ENCODE data around the gene SETSIP. TPM values are rescaled to one million over a fixed set of nuclear protein-coding genes. Genes with fewer than 3 reads are reported as not detected.
"Not testable (repeated sequence)": the region's sequence is repeated elsewhere in the genome, so short reads cannot be mapped to it uniquely, and the experiment has no call there.

SETSIP gene
- total RNA-seq, 1 experiment from 2014 or later, result not detected

DNA sequence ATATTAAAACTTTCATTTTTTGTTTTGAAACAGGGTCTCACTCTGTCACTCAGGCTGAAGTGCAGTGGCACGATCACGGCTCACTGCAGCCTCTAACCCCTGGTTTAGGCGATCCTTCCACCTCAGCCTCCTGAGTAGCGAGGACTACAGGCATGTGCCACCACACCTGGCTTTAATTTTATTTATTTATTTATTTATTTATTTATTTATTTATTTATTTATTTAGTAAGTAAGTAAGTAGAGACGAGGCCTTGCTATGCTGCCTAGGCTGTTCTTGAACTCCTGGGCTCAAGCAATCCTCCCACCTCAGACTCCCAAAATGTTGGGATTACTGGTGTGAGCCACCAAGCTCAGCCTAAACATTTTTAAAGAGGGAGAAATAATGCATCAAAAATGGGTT lies 1.2 kb upstream of the SETSIP start:
- Histone ChIP-seq H3K9me3 (no peaks in the 10 kb centered on the region), H3K36me3 (ENCODE audit: control insufficient read depth, insufficient read depth, low read length) (no peaks in the 10 kb centered on the region), H3K4me1 (no peaks in the 10 kb centered on the region), H3K27me3 (replicated peaks; ENCODE audit: control insufficient read depth, insufficient read depth, low read length) (no peaks in the 10 kb centered on the region), H3K4me3 (ENCODE audit: low read depth, low read length) (no peak overlapping the region)
- Mint-ChIP-seq H3K36me3 (ENCODE audit: insufficient read depth, unreplicated experiment) (no peaks in the 10 kb centered on the region), H3K9me3 (ENCODE audit: unreplicated experiment) (no peaks in the 10 kb centered on the region), H3K4me3 (ENCODE audit: unreplicated experiment) (no peak overlapping the region), H3K27ac (ENCODE audit: unreplicated experiment) (no peak overlapping the region), H3K4me1 (ENCODE audit: low read depth, unreplicated experiment) (no peaks in the 10 kb centered on the region), H3K27me3 (ENCODE audit: insufficient read depth, unreplicated experiment) (peaks cover 6% of the 10 kb centered on the region)
- POLR2A ChIA-PET, result no interaction called here
- CTCF ChIA-PET, result no interaction called here
- no peak for DNase-seq
- intact Hi-C loops (cut with micrococcal nuclease; ENCODE audit: unreplicated experiment), result no loop called here
- TF ChIP-seq, protein P1, sequence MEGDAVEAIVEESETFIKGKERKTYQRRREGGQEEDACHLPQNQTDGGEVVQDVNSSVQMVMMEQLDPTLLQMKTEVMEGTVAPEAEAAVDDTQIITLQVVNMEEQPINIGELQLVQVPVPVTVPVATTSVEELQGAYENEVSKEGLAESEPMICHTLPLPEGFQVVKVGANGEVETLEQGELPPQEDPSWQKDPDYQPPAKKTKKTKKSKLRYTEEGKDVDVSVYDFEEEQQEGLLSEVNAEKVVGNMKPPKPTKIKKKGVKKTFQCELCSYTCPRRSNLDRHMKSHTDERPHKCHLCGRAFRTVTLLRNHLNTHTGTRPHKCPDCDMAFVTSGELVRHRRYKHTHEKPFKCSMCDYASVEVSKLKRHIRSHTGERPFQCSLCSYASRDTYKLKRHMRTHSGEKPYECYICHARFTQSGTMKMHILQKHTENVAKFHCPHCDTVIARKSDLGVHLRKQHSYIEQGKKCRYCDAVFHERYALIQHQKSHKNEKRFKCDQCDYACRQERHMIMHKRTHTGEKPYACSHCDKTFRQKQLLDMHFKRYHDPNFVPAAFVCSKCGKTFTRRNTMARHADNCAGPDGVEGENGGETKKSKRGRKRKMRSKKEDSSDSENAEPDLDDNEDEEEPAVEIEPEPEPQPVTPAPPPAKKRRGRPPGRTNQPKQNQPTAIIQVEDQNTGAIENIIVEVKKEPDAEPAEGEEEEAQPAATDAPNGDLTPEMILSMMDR (IDR thresholded peaks at IDR 0.05; ENCODE audit: insufficient read depth in 1 of 2, low read depth in 1 of 2, low read length in 1 of 2, severe bottlenecking in 1 of 2, unreplicated experiment in 1 of 2), result no peak
- no TSS peak for BruUV-seq (replicated peaks)

- H3K27ac Mint-ChIP-seq (ENCODE audit: unreplicated experiment); DNase-seq; H3K4me3 Mint-ChIP-seq (ENCODE audit: unreplicated experiment); CTCF ChIA-PET; H3K36me3 ChIP-seq (ENCODE audit: control insufficient read depth, insufficient read depth, low read length); H3K4me1 Mint-ChIP-seq (ENCODE audit: low read depth, unreplicated experiment); H3K4me3 ChIP-seq (ENCODE audit: low read depth, low read length); H3K9me3 Mint-ChIP-seq (ENCODE audit: unreplicated experiment); H3K27me3 ChIP-seq (replicated peaks; ENCODE audit: control insufficient read depth, insufficient read depth, low read length); intact Hi-C loops (cut with micrococcal nuclease; ENCODE audit: unreplicated experiment); POLR2A ChIA-PET; H3K9me3 ChIP-seq; H3K27me3 Mint-ChIP-seq (ENCODE audit: insufficient read depth, unreplicated experiment); H3K36me3 Mint-ChIP-seq (ENCODE audit: insufficient read depth, unreplicated experiment); H3K4me1 ChIP-seq; BruUV-seq (replicated peaks): not testable (repeated sequence)
Measured at GRCh38 chr1:92074446-92074845, 765 bp downstream of the SETSIP start.

DNA sequence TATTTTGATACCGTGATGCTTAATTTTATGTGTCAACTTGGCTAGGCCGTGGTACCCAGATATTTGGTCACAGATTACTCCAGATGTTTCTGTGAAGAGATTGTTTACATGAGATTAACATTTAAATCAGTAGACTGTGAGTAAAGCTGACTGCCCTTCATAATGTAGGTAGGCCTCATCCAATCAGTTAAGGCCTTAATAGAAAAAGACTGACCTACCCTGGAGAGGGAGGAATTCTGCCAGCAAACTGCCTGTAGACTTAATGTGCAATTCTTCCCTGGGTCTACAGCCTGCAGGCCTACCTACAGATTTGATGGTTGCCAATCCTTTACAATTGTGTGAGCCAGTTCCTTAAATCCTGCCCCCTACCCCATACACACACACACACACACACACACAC lies 4.3 kb downstream of the SETSIP start:
- H3K27ac Mint-ChIP-seq (ENCODE audit: unreplicated experiment), result no peak overlapping the region
- POLR2A ChIA-PET, result no interaction called here

More for the DNA sequence above, 4.3 kb downstream of the SETSIP start:
- BruUV-seq (replicated peaks), result no TSS peak
- Mint-ChIP-seq H3K36me3 (ENCODE audit: insufficient read depth, unreplicated experiment) (no peaks in the 10 kb centered on the region), H3K4me3 (ENCODE audit: unreplicated experiment) (no peak overlapping the region), H3K27me3 (ENCODE audit: insufficient read depth, unreplicated experiment) (peaks cover 6% of the 10 kb centered on the region), H3K9me3 (ENCODE audit: unreplicated experiment) (no peaks in the 10 kb centered on the region), H3K4me1 (ENCODE audit: low read depth, unreplicated experiment) (no peaks in the 10 kb centered on the region)
- Histone ChIP-seq H3K4me1 (no peaks in the 10 kb centered on the region), H3K27me3 (replicated peaks; ENCODE audit: control insufficient read depth, insufficient read depth, low read length) (no peaks in the 10 kb centered on the region), H3K4me3 (ENCODE audit: low read depth, low read length) (no peak overlapping the region), H3K9me3 (no peaks in the 10 kb centered on the region), H3K36me3 (ENCODE audit: control insufficient read depth, insufficient read depth, low read length) (no peaks in the 10 kb centered on the region)
- TF ChIP-seq, protein P1 (IDR thresholded peaks at IDR 0.05; ENCODE audit: insufficient read depth in 1 of 2, low read depth in 1 of 2, low read length in 1 of 2, severe bottlenecking in 1 of 2, unreplicated experiment in 1 of 2), result no peak
- DNase-seq, result no peak
- intact Hi-C loops (cut with micrococcal nuclease; ENCODE audit: unreplicated experiment), result no loop called here
- CTCF ChIA-PET, result no interaction called here
